HG03354 (cell line): ENCODE data around the gene L3MBTL4.

ENCODE experiments used
- ATAC-seq: cut with Tn5 transposase; IDR thresholded peaks from one replicate; pipeline ENCODE4 v1.9.1; 2021; ENCODE audit warnings: mild to moderate bottlenecking; ENCODE audit not compliant: unreplicated experiment, poor library complexity, severe bottlenecking

Gene L3MBTL4

DNA sequence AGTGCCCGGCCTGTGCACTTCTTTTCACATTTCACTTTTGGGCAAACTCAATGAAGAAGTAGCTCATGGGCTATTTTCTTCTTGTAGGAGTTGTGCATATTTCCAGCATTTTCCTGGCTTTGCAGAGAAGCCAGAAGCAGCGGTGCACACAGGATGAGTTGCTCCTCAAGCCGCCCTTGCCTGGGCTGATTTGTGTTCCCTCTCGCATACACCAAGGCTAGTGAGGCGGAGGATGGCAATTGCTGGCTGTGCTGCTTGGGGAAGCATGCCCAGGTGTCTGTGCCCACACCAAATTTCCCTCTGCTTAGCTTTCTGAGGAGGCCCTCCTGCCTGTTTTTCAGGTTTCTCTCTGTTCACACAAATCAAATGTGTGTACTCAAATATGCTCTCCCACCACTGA is 434.0 kb downstream of the L3MBTL4 start:
- no peak for ATAC-seq

- no peak for ATAC-seq
Measured at GRCh38 chr18:5979971-5980457, 434.7 kb downstream of the L3MBTL4 start.

GRCh38 chr18:5979176-5979888 is 435.4 kb downstream of the L3MBTL4 start:
- ATAC-seq, result no peak

DNA sequence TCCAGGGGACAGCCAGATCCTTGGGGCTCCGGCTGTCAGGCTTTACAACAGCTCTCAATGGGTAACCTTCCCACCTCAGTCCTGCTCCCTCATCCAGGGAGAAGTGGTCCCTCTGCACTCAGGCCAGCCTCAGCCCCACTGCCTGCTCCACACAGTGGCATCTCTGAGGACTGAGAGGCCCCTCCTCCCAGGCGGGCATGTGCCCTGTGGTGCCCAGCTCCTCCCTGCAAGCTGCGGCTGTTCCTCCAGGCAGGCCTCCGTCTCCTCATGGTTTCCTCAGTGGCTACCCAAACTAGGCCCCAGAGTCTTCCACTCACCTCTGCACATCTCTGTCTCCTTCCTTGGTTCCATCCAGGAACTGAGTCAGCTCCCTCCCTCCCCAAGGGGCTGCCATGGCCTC is 437.7 kb downstream of the L3MBTL4 start:
- ATAC-seq, result no peak

DNA sequence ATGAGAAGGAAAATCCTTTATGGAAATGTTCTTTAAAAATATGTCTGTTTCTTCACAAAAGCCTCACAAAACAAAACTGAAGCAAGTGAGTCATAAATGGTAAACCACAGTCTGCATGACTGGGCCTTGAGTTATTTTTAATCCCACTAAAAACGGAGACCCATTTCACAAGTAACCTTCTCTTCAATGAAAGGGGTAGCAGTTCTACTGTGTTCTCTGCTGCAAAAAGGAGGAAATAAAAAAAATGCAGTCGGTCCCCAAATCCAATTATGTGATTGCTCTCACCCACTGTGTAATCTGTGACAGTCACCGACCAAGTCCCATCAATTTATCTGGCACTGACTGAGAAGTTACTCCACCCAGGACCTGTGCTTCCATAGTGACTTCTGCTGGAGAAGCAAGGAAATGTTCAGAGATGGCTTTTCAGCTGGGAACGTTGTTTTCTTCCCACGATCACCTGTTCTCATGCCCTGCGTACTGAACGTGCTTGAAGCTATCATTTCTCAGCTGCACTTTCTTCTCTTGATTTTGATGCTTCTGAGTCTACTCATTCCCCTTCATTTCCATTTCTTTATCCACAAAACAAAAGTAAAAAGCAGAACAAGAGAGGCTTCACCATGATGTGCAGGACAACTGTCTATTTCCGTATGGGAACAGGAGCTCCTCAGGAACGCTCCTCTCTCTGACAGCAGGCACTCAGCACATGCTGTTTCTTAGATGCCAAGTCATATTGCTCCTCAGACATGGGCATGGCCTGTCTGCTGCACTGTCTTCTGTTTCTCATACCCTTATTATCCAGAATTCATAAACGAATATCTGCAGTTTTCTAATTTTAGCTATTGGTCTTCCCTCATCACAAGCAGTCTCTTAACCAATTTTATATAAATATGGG is 439.4 kb downstream of the L3MBTL4 start:
- peak; percentile 80 for ATAC-seq

- ATAC-seq, result peak; percentile 33
Measured at GRCh38 chr18:5974696-5975095, 440.0 kb downstream of the L3MBTL4 start.

DNA sequence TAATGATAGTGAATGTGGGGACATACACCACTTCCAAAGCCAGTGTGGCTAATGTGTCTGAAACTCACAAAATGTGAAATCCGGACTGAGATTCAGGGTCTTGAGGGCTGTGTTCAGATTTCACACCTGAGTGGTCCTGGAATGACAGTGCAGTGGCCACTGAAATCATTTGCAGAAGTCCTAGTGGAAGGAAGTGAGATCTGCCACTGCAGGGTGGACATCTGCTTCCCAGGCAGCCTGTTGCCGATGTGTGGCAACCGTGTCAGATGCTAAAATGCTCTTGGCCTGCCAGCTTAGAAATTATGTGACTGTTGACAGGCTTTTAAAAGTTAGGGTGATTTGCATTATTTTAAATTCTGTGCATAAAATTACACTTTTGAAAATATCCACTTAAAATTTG is 441.6 kb downstream of the L3MBTL4 start:
- no peak for ATAC-seq

GRCh38 chr18:5972298-5972697 is 442.4 kb downstream of the L3MBTL4 start:
- peak; percentile 51 for ATAC-seq

DNA sequence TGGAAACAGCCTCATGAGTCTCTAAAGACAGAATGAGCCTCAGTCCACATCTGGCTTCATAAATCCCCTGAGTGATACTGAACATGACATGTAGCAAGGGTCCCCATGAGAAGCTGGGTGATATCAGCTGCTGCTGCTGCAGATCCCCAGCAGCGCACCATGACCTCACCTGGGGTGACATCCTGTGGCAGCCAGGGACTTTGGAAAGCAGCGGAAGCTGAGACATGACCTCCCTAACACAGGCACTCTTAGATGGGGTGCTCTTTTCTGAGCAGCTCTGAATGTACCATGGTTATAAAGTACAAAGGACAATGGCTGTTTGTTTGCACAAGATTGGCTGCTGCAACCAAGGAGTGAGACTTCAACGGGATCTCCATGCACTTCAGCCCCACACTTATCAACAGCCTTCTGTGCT is 444.7 kb downstream of the L3MBTL4 start:
- no peak for ATAC-seq

DNA sequence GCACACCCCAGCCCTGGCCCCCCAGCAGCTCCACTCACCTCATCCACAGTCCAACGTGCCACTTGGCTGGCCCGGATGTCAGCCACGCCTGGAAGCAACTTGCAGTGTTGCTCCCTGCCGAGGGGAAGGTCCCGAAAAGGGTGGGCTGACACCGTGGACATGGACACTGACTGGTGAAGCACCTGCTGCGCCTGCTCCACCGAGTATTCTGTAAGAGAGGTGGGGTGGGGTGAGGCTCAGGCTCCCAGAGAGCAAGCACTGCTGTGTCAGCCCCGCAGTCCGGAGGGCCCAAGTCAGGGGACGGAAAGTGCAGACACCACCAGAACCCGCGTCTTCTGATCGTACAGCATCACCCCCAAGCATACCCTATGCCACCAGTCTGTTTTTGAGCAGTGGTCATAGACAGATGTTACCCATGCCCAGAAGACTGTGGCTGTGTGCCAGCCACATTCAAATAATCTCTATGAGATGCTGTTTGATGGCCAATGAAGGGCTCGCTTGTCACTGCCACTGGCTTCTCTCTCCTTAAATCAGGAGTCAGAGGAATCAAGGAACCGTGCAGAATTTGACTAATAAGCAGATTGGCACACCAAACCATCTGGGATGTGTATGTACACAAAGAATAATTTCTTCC is 445.2 kb downstream of the L3MBTL4 start:
- no peak for ATAC-seq

DNA sequence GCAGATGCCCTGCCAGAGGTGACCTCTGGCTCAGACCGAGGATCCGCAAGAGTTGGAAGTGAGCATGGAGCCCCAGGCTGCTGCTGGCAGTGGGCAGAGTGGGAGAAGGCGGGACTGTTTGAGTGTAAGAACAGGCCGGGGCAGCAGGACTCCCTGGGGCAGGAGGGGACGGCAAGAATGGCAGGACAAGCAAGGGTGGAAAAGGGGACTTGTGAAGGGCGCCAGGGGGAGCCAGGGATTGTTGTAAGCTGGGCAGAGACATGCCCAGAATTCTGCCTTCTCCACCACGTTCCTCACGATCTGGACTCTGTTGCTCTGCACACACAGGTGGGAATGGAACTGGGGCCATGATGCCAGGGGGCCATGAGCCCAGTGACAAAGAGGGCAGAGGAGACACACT is 447.0 kb downstream of the L3MBTL4 start:
- ATAC-seq, result no peak

DNA sequence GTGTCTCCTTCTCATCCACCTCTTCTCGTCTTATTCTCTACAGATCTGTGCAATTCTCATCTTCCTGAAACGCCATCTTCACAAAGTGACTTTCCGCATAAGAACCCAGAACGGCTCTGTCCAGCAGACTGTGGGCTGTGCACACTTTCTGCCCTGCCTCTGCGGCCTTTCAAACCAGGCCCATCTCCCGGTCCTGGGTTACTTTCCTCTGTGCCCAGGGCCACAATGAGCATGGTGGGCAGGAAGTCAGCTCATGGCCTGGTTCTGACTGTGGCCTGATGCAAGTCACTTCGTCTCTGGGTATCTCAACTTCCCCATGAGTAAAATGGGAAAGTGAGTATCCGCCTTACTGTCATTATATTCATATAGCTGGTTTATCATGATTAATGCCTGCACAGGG is 447.7 kb downstream of the L3MBTL4 start:
- ATAC-seq, result no peak

DNA sequence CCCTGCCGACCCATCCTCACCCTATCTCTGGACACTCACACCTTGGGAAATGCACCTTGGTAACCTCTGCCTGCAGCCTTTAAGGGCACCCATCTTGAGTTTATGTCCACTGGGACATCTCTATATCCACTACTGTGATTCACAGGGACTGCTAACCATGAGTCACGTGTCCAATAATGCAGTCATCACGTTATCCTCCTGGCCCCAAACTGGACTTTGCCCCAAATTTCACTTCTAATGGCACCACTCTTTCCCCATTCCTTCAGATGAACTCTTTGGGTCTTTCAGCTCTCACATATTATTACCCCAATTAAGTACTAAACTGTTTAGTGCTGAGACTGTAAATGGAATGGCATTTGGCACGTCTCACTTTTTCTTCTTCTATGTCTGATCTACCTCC is 448.2 kb downstream of the L3MBTL4 start:
- no peak for ATAC-seq

DNA sequence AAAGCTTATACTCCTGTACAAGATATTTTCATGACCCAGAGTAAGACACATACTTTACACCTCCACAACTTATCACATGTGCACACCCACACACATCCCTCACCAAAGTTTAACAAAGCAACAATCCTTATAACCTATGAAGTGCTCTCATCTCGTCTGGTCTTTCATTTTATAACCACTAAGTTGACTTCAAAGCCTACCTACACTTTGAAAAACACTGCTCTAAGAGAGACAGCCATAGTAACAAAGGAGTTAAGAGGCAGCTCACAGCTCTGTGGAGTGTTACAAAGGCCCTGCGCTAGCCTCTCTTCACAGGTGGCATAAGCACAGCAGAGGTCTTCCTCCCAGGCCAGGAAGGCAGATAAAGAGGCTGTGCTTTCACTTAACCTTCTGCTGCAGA is 449.7 kb downstream of the L3MBTL4 start:
- ATAC-seq, result no peak

DNA sequence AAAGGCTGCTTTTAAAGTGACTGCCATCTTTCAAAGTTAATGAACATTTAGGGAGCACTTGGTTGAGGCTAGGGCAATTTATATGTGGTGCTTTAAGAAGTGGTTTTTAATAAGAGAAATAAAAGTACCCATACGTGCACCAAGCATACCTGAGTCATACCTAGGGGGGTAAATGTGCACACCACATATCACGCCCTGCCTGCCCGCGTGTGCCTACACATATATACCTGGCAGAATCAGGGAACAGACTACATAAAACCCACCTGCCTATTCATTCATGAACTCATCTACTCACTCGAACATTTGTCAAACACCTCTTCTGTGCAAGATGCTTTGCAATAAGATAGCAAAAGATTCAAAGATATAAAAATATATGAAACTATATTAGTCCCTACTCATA is 450.1 kb downstream of the L3MBTL4 start:
- no peak for ATAC-seq

DNA sequence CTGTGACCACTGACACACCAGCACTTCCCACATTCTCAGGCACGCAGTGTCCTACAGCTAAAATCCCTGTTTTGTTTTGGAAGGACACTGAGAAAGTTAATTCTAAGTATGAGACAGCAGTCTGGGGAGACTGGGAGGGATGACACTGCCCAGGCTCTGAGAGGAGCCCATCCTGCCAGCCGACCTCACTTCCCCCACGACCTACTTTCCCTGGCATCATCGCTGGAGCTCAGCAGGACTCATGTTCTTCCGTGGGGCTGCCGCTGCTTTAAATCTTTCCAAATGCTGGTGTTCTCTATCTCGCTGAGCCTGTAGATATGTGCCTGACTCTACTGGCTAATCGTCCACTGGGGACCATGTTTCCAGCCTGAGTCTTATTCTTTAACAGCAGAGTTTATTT is 450.6 kb downstream of the L3MBTL4 start:
- no peak for ATAC-seq

- ATAC-seq, result no peak
Measured at GRCh38 chr18:5963267-5963666, 451.4 kb downstream of the L3MBTL4 start.

DNA sequence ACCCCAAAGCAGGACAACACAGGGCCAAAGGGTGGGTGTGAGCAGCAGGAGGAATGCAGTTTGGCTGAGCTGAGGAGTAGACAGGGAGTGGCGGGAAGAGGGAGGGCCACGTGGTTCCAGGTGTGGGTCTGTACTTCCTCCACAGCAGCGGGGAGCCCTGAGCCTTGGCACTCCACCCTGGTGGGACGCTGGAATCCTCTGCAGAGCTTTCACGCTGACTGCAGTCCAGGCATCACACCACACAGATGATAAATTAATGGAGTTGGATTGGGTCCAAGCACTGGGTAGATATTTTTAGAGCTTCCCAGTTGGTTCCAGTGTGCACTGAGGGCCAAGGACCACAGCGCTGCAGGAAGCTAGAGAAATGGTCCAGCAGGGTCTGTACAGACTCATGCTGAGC is 452.3 kb downstream of the L3MBTL4 start:
- no peak for ATAC-seq

DNA sequence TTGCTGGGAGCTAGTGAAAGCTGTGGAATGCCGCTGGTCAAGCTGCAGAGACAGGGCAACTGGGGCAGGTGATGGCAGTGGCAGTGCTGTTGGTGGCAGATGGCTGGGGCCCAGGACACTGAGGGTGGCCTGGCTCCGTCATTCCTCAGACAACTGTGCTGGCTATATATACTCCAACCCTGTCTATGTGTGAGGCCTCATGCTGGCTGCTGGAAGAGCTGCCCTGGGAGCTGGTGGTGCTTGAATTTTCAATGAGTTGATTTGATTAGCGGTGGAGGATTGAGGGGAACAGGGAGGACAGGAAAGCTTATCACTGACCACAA is 452.9 kb downstream of the L3MBTL4 start:
- ATAC-seq, result no peak

DNA sequence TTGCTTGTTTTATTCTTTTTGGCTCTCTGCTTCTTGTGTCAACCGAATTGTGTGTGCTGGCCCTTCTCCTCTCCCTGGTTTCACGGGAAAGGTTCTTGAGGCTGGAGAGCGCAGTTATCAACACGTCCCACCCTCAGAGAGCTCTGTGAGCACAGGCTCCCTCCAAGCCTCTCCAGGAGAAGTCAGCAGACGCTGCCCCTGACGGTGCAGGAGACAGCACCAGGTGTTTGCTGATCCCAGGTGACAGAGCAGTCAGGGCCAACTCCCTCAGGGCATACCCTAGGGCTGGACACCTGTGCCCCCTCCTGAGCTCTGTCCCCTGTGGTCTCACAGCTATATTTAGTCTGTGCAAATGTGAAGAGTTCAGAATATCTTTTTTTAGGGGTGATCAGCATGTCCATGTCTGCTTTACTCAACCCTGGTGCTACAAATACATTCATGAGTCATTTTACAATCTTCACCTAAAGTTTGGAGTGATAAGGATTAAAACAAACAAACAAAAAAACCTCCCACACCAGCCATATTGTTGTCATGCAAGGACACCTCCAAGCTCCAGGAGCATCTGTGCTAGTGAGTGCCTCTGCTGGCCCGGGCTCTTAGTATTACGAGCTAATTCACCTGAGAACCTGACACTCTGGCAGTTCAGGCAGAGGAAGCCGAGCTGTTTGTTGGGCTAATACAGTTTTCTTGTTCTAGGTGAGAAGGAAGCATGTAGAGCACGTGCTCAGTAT is 453.4 kb downstream of the L3MBTL4 start:
- ATAC-seq, result no peak
